SH-SY5Y (cell line): ENCODE measurements around the gene MRPS25.

Source experiments
- GATA2 ChIP-seq: IDR thresholded peaks from 2 replicates; pipeline ENCODE4 v1.6.1; 2011; ENCODE audit warnings: mild to moderate bottlenecking, low read depth, low read length
- GATA3 ChIP-seq: IDR thresholded peaks from 2 replicates; pipeline ENCODE4 v1.6.1; 2011; ENCODE audit warnings: low read depth, mild to moderate bottlenecking, low read length, moderate library complexity

MRPS25 gene

DNA sequence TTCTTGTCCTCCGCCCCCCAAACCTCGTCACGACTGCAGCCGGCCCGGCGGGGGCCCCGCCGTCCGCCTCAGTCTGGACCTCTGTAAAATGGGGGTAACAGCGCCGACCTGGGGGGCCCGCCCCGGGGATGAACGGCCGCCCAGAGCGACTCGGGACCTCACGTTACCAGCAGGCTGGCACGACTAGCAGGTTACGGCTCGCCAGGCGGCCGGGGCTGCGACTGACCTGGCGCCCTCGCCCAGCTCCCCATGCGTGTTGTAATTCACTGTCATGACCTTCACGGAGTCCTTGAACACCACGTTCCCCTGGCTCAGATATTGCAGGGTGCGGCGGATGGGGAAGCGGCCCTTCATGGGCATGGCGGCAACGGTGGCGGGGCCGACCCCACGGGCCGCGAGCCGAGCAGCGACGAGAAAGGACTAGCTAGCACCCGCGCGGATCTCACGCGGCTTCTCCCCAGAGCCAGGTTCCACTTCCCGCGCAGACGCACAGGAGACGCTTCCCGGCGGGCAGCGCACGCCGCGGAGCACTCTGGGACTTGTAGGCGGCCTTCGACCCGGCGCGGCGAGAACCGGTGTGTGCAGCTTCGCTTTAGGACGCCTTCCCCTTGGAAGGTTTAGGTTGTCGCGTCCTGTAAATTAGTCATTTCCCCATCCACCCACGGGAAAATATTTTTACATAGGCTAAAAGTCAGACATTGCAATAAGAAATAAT lies at the start of gene MRPS25:
MRPS25 (minus strand) TSS at position 481 of the 715 bp plus-strand sequence; CDS start at position 360, 121 bp downstream.
- TF ChIP-seq GATA3 (no peak), GATA2 (no peak)

DNA sequence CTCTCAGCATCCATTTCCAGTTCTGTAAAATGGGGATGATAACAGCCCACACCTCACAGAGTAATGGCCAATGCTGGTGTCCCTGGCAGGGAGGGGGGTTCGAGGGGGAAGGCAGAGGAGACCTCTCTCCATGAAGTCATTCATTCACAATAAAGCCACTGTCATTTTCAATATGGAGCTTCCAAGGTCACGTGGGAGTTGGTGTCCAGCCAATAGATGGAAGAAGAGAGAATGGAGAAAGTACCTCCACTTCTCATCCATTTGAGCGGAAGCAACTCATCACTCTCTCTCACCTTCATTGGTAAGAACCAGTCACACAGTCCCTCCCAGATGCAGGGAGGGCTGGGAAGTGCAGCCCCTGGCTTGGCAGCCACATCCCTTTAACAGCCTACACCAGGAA lies 48.8 kb upstream of the MRPS25 start:
- TF ChIP-seq GATA3: no peak
- TF ChIP-seq GATA2: no peak

DNA sequence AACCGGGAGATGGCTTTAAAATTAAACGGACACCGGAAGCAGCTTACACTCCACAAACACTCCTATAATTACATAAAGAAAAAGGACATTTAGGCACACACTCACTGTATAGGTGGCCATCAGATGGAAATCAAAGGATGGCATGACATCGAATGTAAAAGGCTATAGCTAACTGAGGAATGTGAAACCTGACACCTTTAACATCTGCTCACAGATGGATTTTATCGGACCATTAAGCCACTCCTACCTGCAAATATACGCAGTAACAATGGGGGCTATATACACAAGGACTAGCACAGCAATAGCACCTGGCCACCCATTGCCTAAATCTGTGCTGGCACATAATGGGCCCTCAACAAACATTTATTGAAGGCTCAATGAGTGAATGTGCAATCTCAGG lies 48.4 kb upstream of the MRPS25 start:
- TF ChIP-seq GATA3: no peak
- no peak for TF ChIP-seq GATA2

DNA sequence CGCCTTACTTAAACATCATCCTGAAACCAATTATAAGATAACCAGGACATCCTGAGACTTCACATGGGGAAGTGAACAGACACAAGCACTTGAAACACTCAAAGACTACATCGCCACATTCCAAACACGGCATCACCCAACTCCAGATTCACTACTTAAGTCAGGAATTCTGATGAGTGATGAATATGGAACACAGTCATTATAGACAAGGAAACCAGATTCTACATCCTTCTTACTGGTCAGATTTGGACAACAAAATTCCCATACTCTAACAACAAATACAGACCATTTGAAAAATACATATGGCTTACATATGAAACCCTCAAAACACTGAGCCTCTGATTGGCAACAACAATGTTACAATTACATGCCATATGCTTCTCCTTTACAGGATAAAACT lies 46.9 kb upstream of the MRPS25 start:
- TF ChIP-seq GATA3 (no peak), GATA2 (no peak)

DNA sequence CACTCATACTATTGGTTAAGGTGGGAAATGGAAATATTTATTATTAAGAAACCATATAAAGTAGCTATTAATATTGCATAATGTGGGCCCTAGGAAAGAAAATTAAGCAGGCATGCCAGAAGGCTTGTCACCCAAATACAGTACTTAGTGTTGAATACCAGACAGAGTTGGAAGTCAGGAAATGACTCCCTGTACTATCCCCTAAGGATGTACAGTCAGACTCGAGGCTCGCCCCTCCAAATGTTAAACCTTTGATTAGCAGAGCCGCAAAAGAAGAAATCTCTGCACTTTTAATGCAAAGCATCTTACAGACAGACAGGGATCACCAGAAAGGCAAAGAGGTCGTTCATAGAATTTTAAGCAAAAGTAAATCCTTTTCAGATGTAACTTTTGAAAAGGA lies 45.1 kb upstream of the MRPS25 start:
- TF ChIP-seq GATA3 (no peak), GATA2 (no peak)

DNA sequence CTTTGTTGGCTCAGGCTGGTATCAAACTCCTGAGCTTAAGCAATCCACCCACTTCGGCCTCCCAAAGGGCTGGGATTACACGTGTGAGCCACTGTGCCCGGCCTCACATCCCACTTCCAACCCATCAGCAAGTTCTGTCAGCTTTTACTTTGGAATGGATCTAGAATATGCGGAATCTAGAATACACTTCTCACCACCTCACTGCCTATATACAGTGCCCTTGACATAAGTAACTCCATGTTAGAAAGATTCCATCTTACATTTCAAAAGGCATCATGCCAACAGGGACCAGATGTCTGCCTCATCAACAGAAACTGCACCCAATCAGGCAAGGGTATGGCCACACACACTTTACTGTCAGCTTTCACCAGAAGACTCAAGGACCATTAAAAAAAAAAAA lies 43.8 kb upstream of the MRPS25 start:
- no peak for TF ChIP-seq GATA2
- TF ChIP-seq GATA3: no peak

DNA sequence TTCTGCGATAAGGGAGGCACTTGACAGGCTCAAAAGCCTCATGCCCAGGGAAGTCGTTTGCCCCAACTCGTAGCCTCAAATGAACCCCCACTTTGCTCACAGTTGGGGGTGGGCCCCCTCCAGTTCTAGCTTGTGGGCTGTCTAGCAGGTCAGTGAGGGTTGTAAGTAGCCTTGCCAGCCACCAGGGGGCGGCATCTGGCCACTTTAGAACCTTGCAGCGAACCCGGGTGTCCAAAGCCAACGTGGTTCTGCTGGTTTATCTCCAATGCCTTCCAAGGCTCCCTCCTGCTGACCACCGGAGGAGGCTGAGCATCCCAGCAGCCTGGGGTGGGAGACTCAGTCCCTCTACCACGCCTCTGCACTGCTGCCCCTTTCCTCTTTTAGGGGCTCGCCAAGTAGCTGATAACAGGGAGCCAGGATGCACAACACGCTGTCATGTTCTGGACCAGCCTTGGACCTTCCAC lies 43.0 kb upstream of the MRPS25 start:
- TF ChIP-seq GATA3 (no peak), GATA2 (no peak)

DNA sequence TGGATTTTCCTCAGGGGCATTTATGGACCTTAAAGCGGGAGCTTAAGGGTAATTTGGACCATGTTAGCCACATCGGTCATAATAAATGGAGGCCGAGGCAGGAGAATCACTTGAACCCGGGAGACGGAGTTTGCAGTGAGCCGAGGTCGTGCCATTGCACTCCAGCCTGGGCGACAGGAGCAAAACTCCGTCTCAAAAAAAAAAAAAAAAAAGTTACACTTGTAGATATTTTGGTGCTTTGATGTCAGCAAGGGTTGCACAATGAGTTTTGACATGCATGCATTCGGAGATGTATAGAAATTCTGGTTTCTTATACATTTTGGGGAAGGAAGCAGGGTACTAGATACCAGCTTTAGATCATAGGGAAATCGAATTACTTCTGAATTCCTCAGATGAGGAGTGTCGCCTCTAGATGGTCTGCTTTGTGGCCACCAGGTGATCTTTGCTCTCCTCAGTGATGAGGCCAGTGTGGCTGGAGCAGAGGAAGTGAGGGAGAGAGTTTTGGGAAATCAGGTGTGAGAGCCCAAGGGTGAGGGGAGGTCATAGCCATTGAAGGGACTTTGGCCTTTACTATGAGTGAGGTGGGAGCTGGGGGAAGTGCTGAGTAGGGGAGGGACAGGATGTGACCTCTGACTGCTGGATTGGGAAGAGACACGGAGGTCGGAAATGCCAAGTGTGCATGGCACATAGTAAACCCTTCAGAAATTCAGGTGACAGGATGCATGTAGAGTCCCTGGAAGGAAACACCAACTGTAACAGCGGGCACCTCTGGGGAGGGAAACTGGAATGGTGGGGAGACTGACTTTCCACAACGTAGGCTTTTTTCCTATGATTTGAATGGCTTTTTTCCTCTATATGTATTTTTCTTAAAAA lies 42.2 kb upstream of the MRPS25 start:
- no peak for TF ChIP-seq GATA2
- no peak for TF ChIP-seq GATA3

DNA sequence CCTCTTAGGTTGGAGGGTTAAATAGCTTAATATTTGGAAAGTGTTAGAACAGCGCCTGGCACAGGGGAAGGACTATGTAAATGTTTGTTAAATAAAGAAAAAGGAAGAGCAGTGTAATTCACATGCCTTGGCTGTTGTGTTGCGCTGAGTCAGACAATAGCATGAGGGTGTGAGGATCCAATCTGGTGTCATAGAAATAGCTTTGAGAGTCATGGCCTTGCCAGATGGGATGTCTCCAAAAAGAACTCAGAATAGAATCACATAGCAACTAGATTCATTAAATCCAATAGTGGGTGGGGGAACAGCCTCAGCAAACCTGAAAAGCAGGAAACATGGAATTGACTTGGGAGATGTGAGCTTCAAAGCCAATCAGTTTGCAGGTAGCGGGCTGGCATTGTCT lies 37.7 kb upstream of the MRPS25 start:
- TF ChIP-seq GATA3 (no peak), GATA2 (no peak)

DNA sequence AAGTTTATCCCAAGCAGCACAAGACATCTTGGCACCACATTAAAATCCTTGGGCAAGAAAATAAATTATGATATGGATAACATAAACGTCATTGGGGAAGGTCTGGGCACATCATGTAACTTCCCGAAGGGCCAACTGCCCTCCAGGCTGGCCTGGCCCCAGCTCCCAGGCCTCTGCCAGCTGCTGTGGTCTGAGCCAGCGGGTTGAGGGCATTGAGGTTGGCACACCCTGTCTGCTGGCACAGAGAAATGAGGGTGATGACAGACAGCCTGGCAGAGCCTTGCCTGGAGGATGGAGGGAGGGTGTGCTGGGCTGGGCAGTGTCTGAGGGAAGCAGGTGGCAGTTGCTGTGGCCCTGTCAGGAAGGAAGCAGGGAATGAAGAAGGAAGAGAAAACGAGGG lies 37.1 kb upstream of the MRPS25 start:
- TF ChIP-seq GATA3 (no peak), GATA2 (no peak)

DNA sequence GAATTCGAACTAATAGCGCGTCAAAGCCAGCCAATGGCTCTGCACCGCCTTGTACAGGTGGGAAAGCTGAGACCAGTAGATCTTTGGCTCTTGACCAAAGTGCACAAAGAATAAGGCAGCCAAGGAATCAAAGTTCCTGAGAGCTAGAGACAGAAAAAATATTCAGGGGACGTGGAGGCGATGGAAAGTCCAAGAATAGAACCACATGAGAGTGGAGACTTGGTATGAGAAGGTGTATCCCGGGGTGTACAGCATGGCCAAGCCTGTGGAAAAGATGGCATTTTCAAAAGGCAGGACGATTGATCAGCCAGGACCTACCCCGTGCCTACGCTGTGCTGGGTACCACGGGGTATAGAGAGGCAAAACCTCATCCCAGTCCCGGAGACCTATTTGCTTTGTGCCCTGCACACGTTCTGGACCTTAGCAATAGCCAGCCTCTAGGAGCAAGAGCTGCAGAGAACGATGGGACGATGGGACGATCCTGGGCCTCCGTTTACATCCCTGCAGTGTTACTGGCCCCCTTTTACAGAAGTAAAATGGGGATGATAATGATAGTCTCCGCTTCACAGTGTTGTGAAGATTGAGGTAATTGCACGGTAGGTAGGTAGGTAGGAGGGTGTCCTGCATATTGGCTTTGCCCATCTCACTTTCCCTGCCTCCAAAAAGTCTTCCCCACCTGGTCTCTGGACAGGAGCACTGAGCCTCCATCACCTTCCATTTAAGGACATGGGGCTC lies 34.4 kb upstream of the MRPS25 start:
- no peak for TF ChIP-seq GATA2

DNA sequence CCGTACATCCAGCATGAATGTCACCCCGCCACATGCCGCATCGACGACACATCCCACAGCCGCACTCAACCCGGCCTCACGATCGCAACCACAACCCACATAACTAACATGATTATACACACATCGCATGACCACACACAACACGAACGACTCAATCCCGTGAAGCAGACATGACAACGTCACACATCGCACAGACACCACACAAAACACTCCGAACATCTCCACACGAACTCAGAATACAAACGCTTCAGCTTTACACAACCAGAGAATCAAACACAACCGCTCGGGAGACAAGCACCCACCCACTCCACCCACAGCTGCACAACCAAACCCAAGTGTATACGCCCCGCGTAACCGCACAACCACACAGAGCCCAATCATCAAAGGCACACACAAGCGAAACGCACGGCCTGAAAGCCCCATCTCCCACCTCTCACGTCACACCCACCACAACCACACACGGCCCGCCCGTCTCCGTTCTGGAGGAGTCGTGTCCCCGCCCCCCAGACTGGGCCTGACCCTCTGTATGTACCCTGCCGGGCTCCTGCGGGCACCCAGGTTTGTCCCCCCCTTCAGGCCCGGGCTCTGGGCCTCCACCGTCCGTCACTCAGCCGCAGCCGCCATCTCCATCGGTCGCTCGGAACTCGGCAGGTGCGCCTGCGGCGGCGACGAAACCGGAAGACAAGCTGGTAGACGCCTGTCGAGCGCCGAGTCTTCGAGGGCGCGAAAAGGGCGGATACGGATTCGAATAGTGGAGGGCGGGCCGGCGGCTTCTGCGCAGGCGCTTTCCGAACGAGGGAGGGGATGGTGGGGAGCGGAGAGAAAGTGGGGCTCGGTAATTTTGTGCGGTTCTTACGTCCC lies 33.6 kb upstream of the MRPS25 start, which contains the start of gene RBSN:
RBSN (minus strand) TSS at position 646 of the 861 bp plus-strand sequence. CDS start 3,028 bp downstream, outside the sequence.
- TF ChIP-seq GATA3: no peak
- no peak for TF ChIP-seq GATA2

DNA sequence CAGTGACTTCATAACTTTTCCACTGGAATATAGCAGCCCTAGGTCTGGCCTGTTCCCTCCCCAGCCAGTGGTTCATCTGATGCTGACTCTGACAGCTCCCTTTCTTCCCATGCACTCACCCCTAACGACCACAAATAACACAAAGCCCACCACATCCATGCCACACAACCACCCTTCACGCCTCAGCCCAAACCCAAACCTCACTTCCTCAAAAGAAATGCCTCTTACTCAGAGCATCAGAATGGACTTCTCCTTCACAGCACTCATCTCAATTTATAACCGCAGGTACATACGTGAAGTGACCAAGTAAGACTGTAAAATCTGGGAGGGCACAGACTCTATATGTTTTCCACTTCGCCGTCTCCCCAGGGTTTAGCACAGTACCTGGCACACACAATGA lies 32.8 kb upstream of the MRPS25 start:
- TF ChIP-seq GATA2 (no peak), GATA3 (no peak)
